Superior temporal gyrus (tissue), 1 donor: Measurements from ENCODE around the gene NCOA6.
"Not testable (repeated sequence)": the region's sequence is repeated elsewhere in the genome, so short reads cannot be mapped to it uniquely, and the experiment has no call there.

ENCODE experiments used
- DNase-seq: peaks from one replicate; pipeline ENCODE4 v3.0.0-alpha.2; 2016; ENCODE audit errors: extremely low spot score

NCOA6 gene

GRCh38 chr20:34774886-34775285, 50.6 kb downstream of the NCOA6 start:
- DNase-seq = no peak

GRCh38 chr20:34774449-34774848, 51.0 kb downstream of the NCOA6 start:
- DNase-seq = no peak

GRCh38 chr20:34773726-34774125, 51.7 kb downstream of the NCOA6 start:
- no peak for DNase-seq

GRCh38 chr20:34772437-34772836, 53.0 kb downstream of the NCOA6 start:
- no peak for DNase-seq

- no peak for DNase-seq
These were observed 53.8 kb downstream of the NCOA6 start for GRCh38 chr20:34771680-34772081.

- DNase-seq = no peak
These were observed 57.4 kb downstream of the NCOA6 start for GRCh38 chr20:34768096-34768495.

GRCh38 chr20:34762031-34762555, 63.4 kb downstream of the NCOA6 start:
- DNase-seq = no peak

- DNase-seq = no peak
These were observed 70.1 kb downstream of the NCOA6 start for GRCh38 chr20:34755367-34755766.

GRCh38 chr20:34754611-34755010, 70.8 kb downstream of the NCOA6 start:
- no peak for DNase-seq

- no peak for DNase-seq
These were observed 71.6 kb downstream of the NCOA6 start for GRCh38 chr20:34753706-34754461.

- DNase-seq = no peak
These were observed 74.0 kb downstream of the NCOA6 start for GRCh38 chr20:34751453-34751852.

GRCh38 chr20:34750484-34750883, 75.0 kb downstream of the NCOA6 start:
- no peak for DNase-seq

- DNase-seq = no peak
These were observed 76.7 kb downstream of the NCOA6 start for GRCh38 chr20:34748709-34749108.

- DNase-seq = no peak
These were observed 78.0 kb downstream of the NCOA6 start for GRCh38 chr20:34747479-34747878.

- DNase-seq = no peak
These were observed 78.8 kb downstream of the NCOA6 start for GRCh38 chr20:34746674-34747073.

GRCh38 chr20:34744847-34745246, 80.6 kb downstream of the NCOA6 start:
- DNase-seq = no peak

- no peak for DNase-seq
These were observed 81.1 kb downstream of the NCOA6 start for GRCh38 chr20:34744340-34744739.

GRCh38 chr20:34743039-34743438, 82.4 kb downstream of the NCOA6 start:
- no peak for DNase-seq

GRCh38 chr20:34736106-34736735, 89.2 kb downstream of the NCOA6 start:
- DNase-seq = no peak

- no peak for DNase-seq
These were observed 92.9 kb downstream of the NCOA6 start for GRCh38 chr20:34732523-34732922.

GRCh38 chr20:34729416-34729815, 96.0 kb downstream of the NCOA6 start:
- no peak for DNase-seq

- DNase-seq = no peak
These were observed 101.3 kb downstream of the NCOA6 start for GRCh38 chr20:34724172-34724571.

GRCh38 chr20:34722560-34722959, 102.9 kb downstream of the NCOA6 start:
- not testable (repeated sequence) for DNase-seq
